Effector memory CD8-positive, alpha-beta T cell (primary cell): ENCODE results near the gene NGB.

Experiments
- ATAC-seq: fragments of 150-1000 bp; cut with Tn5 transposase; replicated peaks from 2 replicates; pipeline ENCODE4 v1.10.0; 2021; ENCODE audit warnings: mild to moderate bottlenecking, moderate library complexity
- DNase-seq, 3 experiments: peaks; one replicate each; pipeline ENCODE4 v3.0.0; 2021
- H3K27ac Mint-ChIP-seq, 2 donors: one replicate each; pipeline ENCODE4 v1.8.0; 2022; ENCODE audit warnings: mild to moderate bottlenecking in 2 of 2, mixed read lengths in 2 of 2, moderate library complexity in 2 of 2
- H3K27me3 Mint-ChIP-seq, 2 donors: one replicate each; pipeline ENCODE4 v1.8.0; 2022; ENCODE audit warnings: mixed read lengths in 2 of 2
- H3K36me3 Mint-ChIP-seq: one replicate; pipeline ENCODE4 v1.8.0; 2022; ENCODE audit warnings: mild to moderate bottlenecking, moderate library complexity, mixed read lengths; ENCODE audit not compliant: insufficient read depth
- H3K4me1 Mint-ChIP-seq, 2 donors: one replicate each; pipeline ENCODE4 v1.8.0; 2022; ENCODE audit warnings: low read depth in 2 of 2, mixed read lengths in 2 of 2
- H3K4me3 Mint-ChIP-seq, 2 donors: one replicate each; pipeline ENCODE4 v1.8.0; 2022; ENCODE audit warnings: mild to moderate bottlenecking in 2 of 2, mixed read lengths in 2 of 2, moderate library complexity in 2 of 2
- H3K9me3 Mint-ChIP-seq, 2 donors: one replicate each; pipeline ENCODE4 v1.8.0; 2022; ENCODE audit warnings: mixed read lengths in 2 of 2

The NGB gene

DNA sequence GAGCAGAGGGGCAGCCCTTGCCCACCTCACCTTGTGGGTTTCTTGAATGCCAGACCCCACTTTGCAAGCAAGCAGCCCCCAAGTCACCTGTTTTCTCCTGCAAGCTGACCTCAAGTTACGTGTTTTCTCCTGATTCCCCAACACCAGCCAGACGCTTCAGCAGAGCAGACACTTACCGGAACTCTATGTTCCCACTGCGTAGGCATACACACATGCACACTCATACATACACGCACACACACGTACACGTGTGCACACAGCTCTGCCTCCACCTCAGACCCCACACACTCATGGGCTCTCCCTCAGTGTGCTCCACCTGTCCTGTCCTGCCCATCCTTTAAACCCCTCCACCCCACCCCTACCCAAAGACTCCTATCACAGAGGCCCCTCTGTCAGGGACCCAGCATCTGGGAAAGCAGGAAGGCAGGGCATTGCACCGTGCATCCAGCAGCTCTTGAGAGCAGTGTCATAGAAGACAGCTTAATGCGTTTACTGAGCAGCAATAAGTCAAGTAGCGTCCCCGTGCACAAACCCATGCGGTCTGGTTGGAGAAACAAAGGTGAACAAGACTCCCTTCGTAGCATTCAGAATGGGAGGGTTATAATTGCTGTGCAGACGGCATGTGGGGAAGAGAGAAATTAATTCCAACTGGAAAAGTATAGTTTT, 45.0 kb downstream of the NGB start:
- no peaks in the 10 kb centered on the region for H3K9me3 Mint-ChIP-seq
- no peak overlapping the region for H3K27ac Mint-ChIP-seq
- no peak for ATAC-seq
- H3K27me3 Mint-ChIP-seq: peaks cover 8 to 13% of the 10 kb centered on the region in 2 donors
- H3K36me3 Mint-ChIP-seq: no peaks in the 10 kb centered on the region
- no peak for DNase-seq
- peaks cover 5% of the 10 kb centered on the region in 2 donors for H3K4me1 Mint-ChIP-seq
- H3K4me3 Mint-ChIP-seq: no peak overlapping the region

DNA sequence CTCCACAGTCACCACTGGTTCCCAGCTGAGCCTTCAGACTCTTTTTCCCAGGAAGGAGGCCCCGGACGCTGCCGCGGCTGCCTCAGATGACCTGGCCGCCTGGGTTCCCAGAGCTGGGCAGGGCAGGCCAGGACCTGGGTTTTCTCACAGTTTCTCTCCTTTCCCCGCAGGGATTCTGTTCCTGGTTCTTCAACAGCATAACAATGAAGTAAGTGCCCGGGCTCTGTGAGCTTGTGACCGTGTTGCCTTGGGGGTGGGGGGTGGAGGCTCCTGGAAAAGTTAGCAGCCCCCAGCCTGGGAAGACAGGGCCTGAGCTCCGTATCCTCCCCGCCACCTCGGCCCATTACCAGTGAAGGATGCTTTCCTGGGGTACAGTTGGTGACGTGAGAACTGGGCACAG, 45.8 kb downstream of the NGB start:
- H3K4me1 Mint-ChIP-seq: peaks cover 5% of the 10 kb centered on the region in 2 donors
- no peak for DNase-seq
- no peak for ATAC-seq
- H3K27ac Mint-ChIP-seq: no peak overlapping the region
- no peaks in the 10 kb centered on the region for H3K36me3 Mint-ChIP-seq
- H3K4me3 Mint-ChIP-seq: no peak overlapping the region
- no peaks in the 10 kb centered on the region for H3K9me3 Mint-ChIP-seq
- peaks cover 8 to 13% of the 10 kb centered on the region in 2 donors for H3K27me3 Mint-ChIP-seq

- DNase-seq: no peak
- Mint-ChIP-seq H3K36me3 (no peaks in the 10 kb centered on the region), H3K4me1 (peaks cover 5% of the 10 kb centered on the region in 2 donors), H3K4me3 (no peak overlapping the region), H3K9me3 (no peaks in the 10 kb centered on the region), H3K27ac (no peak overlapping the region), H3K27me3 (peaks cover 8 to 13% of the 10 kb centered on the region in 2 donors)
- ATAC-seq: no peak
Measured at GRCh38 chr14:77224212-77224611, 46.8 kb downstream of the NGB start.

DNA sequence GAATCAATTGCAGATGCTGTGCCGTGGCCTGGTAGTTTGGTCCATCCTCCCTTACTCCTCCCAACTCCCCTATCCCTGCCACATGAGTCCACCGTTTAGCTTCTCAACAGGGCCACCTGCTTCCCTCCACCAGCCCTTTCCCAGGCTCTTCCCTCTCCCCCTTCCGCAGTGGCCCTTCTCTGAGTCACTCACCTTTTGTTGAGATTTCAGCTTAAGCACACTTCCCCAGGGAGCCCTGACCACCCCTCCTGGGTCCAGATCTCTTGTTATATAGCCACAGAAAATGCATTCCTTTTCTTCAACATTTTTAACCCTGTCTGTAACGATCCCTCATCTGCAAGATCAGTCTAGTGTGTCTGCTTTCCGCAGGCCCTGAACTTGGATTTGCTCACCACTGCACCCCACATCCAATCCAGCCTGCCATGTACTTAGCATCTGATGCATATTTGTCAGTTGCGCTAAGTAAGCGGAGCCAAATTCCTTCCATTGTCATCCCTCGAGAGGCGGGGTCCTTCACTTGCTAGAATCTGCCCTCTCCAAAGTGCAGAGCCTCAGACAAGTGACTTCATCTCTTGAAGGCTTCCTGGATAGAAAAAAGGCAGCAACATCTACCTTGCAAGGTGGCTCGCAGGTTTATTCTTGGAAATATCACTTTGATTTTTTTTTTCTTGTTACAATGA, 48.3 kb downstream of the NGB start:
- no peaks in the 10 kb centered on the region for H3K9me3 Mint-ChIP-seq
- no peak for DNase-seq
- H3K4me3 Mint-ChIP-seq: no peak overlapping the region

DNA sequence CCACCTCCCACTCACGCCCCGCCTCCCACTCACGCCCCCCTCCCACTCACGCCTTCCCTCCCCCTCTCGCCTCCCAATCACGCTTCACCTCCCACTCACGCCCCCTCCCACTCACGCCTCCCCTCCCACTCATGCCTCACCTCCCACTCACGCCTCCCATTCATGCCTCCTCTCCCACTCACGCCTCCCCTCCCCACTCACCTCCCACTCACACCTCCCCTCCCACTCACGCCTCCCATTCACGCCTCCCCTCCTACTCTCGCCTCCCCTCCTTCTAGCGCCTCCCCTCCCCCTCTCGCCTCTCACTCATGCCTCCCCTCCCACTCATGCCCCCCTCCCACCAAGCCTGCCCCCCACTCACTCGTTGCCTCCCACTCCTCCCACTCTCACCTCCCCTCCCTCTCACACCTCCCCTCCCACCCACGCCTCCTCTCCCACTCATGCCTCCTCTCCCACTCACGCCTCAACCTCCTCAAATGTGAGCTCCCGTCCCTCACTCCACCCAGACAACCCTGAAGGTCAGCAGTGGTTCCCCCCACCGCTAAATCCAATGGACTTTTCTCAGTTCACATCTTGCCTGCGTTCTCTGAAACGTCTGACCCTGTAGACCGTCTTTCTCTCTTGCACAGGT, 49.6 kb downstream of the NGB start:
- peak; percentile 31 for ATAC-seq
- Mint-ChIP-seq H3K4me1 (peaks cover 5% of the 10 kb centered on the region in 2 donors), H3K27ac (peak overlapping the region in 1 of 2 donors; percentile 0), H3K9me3 (no peaks in the 10 kb centered on the region), H3K4me3 (peak overlapping the region in 1 of 2 donors; percentile 12), H3K36me3 (no peaks in the 10 kb centered on the region), H3K27me3 (peaks cover 18 to 22% of the 10 kb centered on the region in 2 donors)
- no peak for DNase-seq

More for the DNA sequence above, 48.3 kb downstream of the NGB start:
- ATAC-seq: no peak
- Mint-ChIP-seq H3K36me3 (no peaks in the 10 kb centered on the region), H3K4me1 (peaks cover 5% of the 10 kb centered on the region in 2 donors), H3K27me3 (peaks cover 8 to 13% of the 10 kb centered on the region in 2 donors), H3K27ac (no peak overlapping the region)

- Mint-ChIP-seq H3K9me3 (no peaks in the 10 kb centered on the region), H3K4me1 (peaks cover 5% of the 10 kb centered on the region in 2 donors), H3K27me3 (peaks cover 19 to 22% of the 10 kb centered on the region in 2 donors), H3K4me3 (no peak overlapping the region), H3K36me3 (no peaks in the 10 kb centered on the region), H3K27ac (no peak overlapping the region)
- ATAC-seq (peak; percentile 43), DNase-seq (no peak)
Measured at GRCh38 chr14:77220246-77221017, 50.6 kb downstream of the NGB start.

DNA sequence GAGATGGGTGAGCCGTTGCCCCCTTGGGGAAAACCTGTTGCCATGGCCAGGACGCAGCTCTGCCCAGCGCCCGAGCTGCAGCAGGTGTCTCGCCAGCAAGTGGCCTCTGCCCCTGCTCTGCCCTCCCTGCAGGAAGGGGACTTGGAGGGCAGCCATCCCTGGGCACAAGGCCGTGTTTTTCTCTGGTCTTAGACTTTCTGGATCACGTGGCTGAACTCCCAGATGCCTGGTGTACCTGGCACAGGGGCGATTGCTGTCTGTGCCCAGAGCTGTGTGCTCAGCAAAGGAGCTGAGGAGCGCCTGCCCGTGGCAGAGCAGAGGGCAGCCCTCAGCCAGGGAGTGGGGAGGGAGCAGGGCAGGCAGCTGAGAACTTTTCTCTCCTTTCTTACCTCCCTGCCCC, 51.4 kb downstream of the NGB start:
- DNase-seq (no peak), ATAC-seq (no peak)
- Mint-ChIP-seq H3K36me3 (no peaks in the 10 kb centered on the region), H3K27ac (no peak overlapping the region), H3K27me3 (peaks cover 27 to 31% of the 10 kb centered on the region in 2 donors), H3K9me3 (no peaks in the 10 kb centered on the region), H3K4me1 (peaks cover 5% of the 10 kb centered on the region in 2 donors), H3K4me3 (no peak overlapping the region)

GRCh38 chr14:77217551-77217950, 53.5 kb downstream of the NGB start:
- ATAC-seq (no peak), DNase-seq (no peak)
- Mint-ChIP-seq H3K27ac (no peak overlapping the region), H3K36me3 (no peaks in the 10 kb centered on the region), H3K27me3 (peaks cover 29 to 41% of the 10 kb centered on the region in 2 donors), H3K4me1 (peaks cover 5 to 9% of the 10 kb centered on the region in 2 donors), H3K9me3 (no peaks in the 10 kb centered on the region), H3K4me3 (no peak overlapping the region)
